Measurements from ENCODE around the gene ARHGAP15. TPM values are rescaled to one million over a fixed set of nuclear protein-coding genes. Genes with fewer than 3 reads are reported as not detected.

The ARHGAP15 gene
- total RNA-seq, 2 donors from 2014 or later = 11.0 to 11.8 TPM

DNA sequence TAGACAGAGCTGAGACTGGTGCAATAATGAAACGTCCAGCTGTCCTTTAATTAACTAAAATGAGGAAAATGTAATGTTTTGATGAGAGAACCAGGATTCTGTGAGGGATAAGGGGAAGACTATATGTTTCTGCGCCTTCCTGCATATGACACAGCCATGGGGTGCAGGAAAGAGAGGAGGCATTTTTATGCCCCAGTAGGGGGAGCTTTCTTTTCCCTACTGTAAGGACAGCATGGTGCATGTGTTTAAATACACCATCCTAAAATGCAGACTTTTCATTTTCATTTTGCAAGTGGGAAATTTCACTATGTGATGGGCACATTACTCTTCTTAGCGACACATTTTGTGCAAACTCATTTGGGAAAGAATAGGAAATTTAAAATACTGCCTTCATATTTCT, 446.1 kb downstream of the ARHGAP15 start:
- Histone ChIP-seq H3K36me3 (no peaks in the 10 kb centered on the region), H3K27ac (no peak overlapping the region), H3K27me3 (replicated peaks; ENCODE audit: insufficient read depth) (no peaks in the 10 kb centered on the region), H3K4me1 (ENCODE audit: control insufficient read depth in 1 of 2, low read depth in 2 of 2) (no peaks in the 10 kb centered on the region), H3K9me3 (no peaks in the 10 kb centered on the region), H3K4me3 (no peak overlapping the region)
- TF ChIP-seq, protein P1, sequence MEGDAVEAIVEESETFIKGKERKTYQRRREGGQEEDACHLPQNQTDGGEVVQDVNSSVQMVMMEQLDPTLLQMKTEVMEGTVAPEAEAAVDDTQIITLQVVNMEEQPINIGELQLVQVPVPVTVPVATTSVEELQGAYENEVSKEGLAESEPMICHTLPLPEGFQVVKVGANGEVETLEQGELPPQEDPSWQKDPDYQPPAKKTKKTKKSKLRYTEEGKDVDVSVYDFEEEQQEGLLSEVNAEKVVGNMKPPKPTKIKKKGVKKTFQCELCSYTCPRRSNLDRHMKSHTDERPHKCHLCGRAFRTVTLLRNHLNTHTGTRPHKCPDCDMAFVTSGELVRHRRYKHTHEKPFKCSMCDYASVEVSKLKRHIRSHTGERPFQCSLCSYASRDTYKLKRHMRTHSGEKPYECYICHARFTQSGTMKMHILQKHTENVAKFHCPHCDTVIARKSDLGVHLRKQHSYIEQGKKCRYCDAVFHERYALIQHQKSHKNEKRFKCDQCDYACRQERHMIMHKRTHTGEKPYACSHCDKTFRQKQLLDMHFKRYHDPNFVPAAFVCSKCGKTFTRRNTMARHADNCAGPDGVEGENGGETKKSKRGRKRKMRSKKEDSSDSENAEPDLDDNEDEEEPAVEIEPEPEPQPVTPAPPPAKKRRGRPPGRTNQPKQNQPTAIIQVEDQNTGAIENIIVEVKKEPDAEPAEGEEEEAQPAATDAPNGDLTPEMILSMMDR (IDR thresholded peaks at IDR 0.05) = no peak
- no peak for ATAC-seq (ENCODE audit: insufficient number of reproducible peaks, low FRiP score, low read depth)
- DNase-seq (ENCODE audit: low spot score) = no peak

DNA sequence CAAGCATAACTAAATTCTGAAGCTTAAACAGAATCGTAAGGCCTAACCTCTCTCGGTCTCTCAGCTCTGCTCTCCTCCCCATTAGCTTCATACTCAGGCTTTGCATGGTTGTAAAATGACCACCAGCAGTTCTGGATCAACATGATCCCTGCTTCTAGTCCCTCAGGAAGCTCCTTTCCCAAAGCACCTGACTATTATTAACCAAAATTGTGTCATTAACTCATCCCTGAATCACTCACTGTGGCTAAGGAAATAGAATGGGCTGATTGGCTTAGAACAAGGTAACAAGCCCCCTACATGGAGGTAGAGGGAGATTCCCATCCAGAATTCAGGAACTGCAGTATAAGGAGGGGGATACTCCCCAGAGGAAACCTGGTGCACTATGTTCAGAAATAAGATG, 448.3 kb downstream of the ARHGAP15 start:
- peaks cover 0 to 9% of the 10 kb centered on the region in 2 donors for H3K4me1 ChIP-seq (ENCODE audit: control insufficient read depth in 1 of 2, low read depth in 2 of 2)
- TF ChIP-seq, protein P1 (IDR thresholded peaks at IDR 0.05) = no peak
- no peaks in the 10 kb centered on the region for H3K27me3 ChIP-seq (replicated peaks; ENCODE audit: insufficient read depth)
- no peak for DNase-seq (ENCODE audit: low spot score)
- H3K4me3 ChIP-seq = no peak overlapping the region
- H3K27ac ChIP-seq = no peak overlapping the region
- no peaks in the 10 kb centered on the region for H3K9me3 ChIP-seq
- ATAC-seq (ENCODE audit: insufficient number of reproducible peaks, low FRiP score, low read depth) = no peak
- no peaks in the 10 kb centered on the region for H3K36me3 ChIP-seq

DNA sequence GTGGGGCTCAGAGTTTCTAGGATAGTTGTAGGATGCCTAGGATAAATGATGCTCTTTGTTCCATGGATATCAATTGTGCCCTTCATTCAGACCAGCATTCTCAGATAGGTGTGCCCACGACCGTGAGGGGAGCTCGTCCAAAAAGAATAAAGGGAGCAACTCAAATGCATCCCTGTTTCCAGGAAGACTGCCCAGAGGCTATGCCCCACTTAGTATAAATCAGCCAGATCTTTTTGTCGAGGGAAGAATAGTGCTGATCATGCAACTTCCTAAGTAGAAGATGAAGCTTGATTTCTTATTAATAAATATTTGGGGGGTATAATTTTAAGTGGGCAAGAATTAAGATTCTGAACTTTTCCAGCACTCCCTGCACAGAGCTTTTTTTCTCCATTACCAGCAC, 450.2 kb downstream of the ARHGAP15 start:
- no peak for DNase-seq (ENCODE audit: low spot score)
- Histone ChIP-seq H3K4me1 (ENCODE audit: control insufficient read depth in 1 of 2, low read depth in 2 of 2) (peaks cover 0 to 9% of the 10 kb centered on the region in 2 donors), H3K27ac (no peak overlapping the region), H3K36me3 (no peaks in the 10 kb centered on the region), H3K9me3 (no peaks in the 10 kb centered on the region), H3K4me3 (no peak overlapping the region), H3K27me3 (replicated peaks; ENCODE audit: insufficient read depth) (no peaks in the 10 kb centered on the region)
- no peak for ATAC-seq (ENCODE audit: insufficient number of reproducible peaks, low FRiP score, low read depth)
- TF ChIP-seq, protein P1 (IDR thresholded peaks at IDR 0.05) = no peak

DNA sequence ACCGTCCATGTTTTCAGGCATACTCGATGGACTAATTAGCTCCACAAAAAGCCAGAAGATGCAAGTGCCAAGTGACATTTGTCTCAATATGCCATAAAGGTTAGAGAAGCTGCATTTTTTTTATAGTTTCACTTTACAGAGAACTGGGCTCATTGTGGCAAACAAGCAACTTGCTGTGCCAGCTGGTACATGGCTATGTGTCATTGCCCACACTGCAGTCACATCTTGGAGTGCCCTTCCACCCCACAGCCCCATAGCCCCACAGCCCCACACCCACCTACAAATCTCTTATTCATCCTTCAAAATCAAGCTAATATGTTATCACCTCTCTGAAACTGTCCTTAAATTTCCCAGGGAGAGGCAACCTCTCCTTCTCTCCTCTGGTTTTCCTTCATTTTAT, 451.9 kb downstream of the ARHGAP15 start:
- Histone ChIP-seq H3K27me3 (replicated peaks; ENCODE audit: insufficient read depth) (no peaks in the 10 kb centered on the region), H3K36me3 (no peaks in the 10 kb centered on the region), H3K9me3 (no peaks in the 10 kb centered on the region), H3K4me3 (no peak overlapping the region), H3K4me1 (ENCODE audit: control insufficient read depth in 1 of 2, low read depth in 2 of 2) (peaks cover 0 to 9% of the 10 kb centered on the region in 2 donors), H3K27ac (no peak overlapping the region)
- DNase-seq (ENCODE audit: low spot score) (no peak), ATAC-seq (ENCODE audit: insufficient number of reproducible peaks, low FRiP score, low read depth) (no peak)
- TF ChIP-seq, protein P1 (IDR thresholded peaks at IDR 0.05) = no peak

DNA sequence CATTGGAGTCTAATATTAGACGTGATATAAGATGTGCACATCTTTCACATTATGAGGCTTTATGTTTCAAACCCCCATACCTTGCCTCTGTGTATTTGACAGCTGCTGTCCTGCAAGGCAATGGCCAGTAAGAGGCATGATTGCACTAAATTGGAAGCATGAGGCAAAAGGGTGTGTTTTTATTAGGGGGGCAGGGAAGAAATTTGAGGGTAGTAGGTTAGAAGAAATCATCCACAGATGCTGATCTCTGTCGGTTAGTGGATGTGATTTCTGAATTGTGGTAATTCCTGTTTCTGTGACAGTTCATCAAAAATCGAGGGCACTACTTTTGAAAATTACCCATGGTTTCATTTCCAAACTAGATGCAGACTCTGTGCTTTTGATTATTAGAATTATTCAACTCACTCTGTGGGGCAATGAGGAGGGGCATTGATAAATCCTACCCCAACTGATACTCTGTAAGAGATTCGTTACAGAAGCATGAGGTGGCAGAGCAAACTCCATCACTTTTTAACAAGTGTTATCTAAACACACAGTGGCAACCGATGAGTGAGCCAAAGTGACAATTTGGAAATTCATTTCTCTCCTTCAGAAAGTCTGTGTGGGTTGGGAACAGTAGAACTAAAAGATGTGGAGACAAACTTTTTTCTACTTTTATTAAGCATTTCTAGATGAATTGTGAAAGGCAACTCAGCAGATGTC, 453.0 kb downstream of the ARHGAP15 start:
- TF ChIP-seq, protein P1 (IDR thresholded peaks at IDR 0.05) = no peak
- no peak for DNase-seq (ENCODE audit: low spot score)
- Histone ChIP-seq H3K4me1 (ENCODE audit: control insufficient read depth in 1 of 2, low read depth in 2 of 2) (peaks cover 0 to 9% of the 10 kb centered on the region in 2 donors), H3K27ac (no peak overlapping the region), H3K9me3 (no peaks in the 10 kb centered on the region), H3K36me3 (no peaks in the 10 kb centered on the region), H3K27me3 (replicated peaks; ENCODE audit: insufficient read depth) (no peaks in the 10 kb centered on the region), H3K4me3 (no peak overlapping the region)
- ATAC-seq (ENCODE audit: insufficient number of reproducible peaks, low FRiP score, low read depth) = no peak

All from thoracic aorta (tissue), 2 donors.